ENCODE results near the gene MRPL39. TPM values are rescaled to one million over a fixed set of nuclear protein-coding genes. Genes with fewer than 3 reads are reported as not detected.

Gene MRPL39
- 10 to 100 TPM; 42.8 to 50.9 TPM for total RNA-seq

DNA sequence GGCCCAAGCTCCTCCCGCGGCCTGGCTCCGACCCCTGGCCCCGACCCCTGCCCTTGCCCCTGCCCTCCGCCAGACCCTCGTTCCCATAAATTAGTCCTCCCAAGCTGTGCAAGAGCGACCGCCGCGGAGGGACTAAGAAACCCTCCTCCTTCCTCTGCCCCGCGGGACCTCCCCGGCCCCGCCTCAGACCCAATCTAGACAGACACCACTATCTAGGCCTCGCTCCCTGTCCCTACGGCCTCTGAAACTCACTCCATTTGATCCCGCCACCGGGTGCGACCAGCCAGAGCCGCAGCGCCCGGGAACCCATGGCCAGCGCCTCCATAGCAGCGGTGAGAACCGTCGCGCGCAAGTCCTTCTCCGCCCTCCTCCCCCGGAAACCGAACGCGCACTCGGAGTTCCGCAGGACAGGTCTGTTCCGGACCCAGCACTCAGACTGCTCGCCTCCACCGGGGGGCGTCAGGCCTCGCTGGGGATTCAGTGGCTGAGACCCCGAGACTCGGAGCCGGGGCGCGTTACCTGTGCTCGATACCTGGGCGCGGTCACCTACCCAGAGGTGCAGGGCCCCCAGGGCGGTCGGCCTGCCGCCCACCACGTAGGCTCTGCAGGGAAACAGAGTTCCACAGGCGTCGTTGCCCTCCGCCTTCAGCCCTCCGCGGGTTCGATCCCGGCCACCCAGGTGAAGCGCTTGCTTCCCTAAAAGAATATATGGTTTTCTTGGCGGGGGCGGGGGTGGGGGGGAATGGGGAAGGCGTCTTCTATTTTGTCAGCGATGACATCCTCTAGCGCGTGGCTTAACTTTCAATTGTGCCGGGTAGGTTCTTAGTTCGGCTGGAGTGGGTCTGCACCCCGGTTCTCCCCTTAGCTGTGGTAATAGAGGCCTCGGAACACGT is at the start of gene MRPL39:
Gene MRPL39, minus strand, starts transcription at position 331 of the 893 bp plus-strand sequence. Its CDS starts 6 bp downstream, at position 325.
- H3K27me3 Mint-ChIP-seq (ENCODE audit: low read depth): no peaks in the 10 kb centered on the region
- DNase-seq (peak; percentile 90 to 94), ATAC-seq (replicated peaks in 1 of 2) (peak; percentile 94 to 95)
- H3K4me1 Mint-ChIP-seq (ENCODE audit: low read depth): peaks cover 40% of the 10 kb centered on the region
- peak within 1 kb of the TSS; percentile 92 to 95 for H3K4me3 Mint-ChIP-seq
- peak within 1 kb of the TSS; percentile 97 for H3K27ac Mint-ChIP-seq
- peaks cover 3 to 17% of the 10 kb centered on the region in 2 donors for H3K36me3 Mint-ChIP-seq (ENCODE audit: insufficient read depth in 2 of 2)
- H3K9me3 Mint-ChIP-seq: no peaks in the 10 kb centered on the region

DNA sequence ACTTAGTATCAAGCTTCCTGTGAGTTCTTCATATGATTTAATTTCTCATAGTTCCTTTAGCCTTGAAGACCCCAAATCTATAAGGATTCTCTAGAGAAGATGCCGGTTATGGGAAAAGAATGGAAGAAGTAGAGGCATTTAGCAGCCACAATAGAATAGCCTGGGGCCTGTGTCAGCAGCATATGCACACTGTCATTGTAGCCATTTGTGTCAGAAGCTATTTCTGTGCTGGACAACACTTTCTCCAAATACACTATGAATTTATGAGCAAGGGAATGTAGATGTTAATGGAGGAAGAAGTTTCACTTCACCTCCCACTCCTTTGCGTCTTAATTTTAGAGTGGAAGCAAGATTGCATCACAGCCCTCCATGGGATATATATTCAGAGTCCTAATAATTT is 49.1 kb upstream of the MRPL39 start:
- Mint-ChIP-seq H3K4me3 (no peak overlapping the region), H3K4me1 (ENCODE audit: low read depth) (peaks cover 4% of the 10 kb centered on the region), H3K36me3 (ENCODE audit: insufficient read depth in 2 of 2) (no peaks in the 10 kb centered on the region), H3K9me3 (peaks cover 2% of the 10 kb centered on the region in 2 donors), H3K27ac (no peak overlapping the region), H3K27me3 (ENCODE audit: low read depth) (no peaks in the 10 kb centered on the region)
- no peak for ATAC-seq (replicated peaks in 1 of 2)
- DNase-seq: no peak

DNA sequence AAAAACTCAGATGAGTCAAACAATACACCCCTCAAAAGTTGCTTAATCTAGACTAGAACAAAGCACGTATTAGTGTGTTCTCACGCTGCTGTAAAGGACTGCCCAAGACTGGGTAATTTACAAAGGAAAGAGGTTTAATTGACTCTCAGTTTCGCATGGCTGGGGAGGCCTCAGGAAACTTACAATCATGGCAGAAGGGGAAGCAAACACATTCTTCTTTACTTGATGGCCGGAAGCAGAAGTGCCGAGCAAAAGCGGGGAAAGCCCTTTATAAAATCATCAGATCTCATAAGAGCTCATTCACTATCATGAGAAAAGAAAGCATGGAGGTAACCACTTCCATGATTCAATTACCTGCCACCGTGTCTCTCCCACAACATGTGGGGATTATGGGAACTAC is 41.9 kb upstream of the MRPL39 start:
- no peaks in the 10 kb centered on the region for H3K4me1 Mint-ChIP-seq (ENCODE audit: low read depth)
- no peaks in the 10 kb centered on the region for H3K9me3 Mint-ChIP-seq
- ATAC-seq (replicated peaks in 1 of 2) (no peak), DNase-seq (no peak)
- H3K27me3 Mint-ChIP-seq (ENCODE audit: low read depth): peaks cover 6% of the 10 kb centered on the region
- H3K27ac Mint-ChIP-seq: no peak overlapping the region
- no peaks in the 10 kb centered on the region for H3K36me3 Mint-ChIP-seq (ENCODE audit: insufficient read depth in 2 of 2)
- H3K4me3 Mint-ChIP-seq: no peak overlapping the region

DNA sequence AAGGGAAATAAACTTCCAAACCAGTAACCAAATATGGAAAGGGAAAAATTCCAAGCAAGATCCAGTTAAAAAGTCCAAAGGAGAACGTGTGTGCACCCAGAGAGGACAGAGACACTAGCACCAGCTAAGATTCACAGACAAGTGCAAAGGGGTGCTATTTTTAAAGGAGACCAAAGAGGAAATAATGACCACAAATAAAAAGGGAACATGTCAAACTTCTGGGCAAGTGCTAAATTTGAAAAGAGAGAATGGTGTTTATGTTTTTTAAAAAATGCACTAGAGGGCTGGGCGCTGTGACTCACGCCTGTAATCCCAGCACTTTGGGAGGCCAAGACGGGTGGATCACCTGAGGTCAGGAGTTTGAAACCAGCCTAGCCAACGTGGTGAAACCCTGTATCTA is 40.4 kb upstream of the MRPL39 start:
- no peak for DNase-seq
- H3K9me3 Mint-ChIP-seq: no peaks in the 10 kb centered on the region

DNA sequence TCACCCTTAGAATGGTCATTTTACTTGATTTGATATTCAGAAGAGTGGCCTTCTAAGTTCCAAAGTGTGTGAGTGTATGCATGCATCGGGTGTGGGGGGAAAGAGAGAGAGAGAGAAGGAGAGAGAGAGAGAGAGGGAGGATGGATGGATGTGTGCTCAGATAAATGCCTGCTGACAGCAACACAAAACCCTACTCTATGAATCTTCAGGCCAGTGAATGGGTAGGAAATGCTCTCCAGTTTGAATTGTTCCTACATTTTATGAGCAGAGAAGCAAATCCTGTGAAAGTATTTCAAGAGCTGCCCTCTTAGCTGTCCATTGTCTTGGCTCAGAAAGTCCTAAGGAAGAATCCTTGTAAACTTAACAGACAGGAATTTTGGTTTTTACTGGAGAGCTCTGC is 39.2 kb upstream of the MRPL39 start:
- Mint-ChIP-seq H3K27ac (no peak overlapping the region), H3K4me1 (ENCODE audit: low read depth) (no peaks in the 10 kb centered on the region), H3K4me3 (no peak overlapping the region), H3K36me3 (ENCODE audit: insufficient read depth in 2 of 2) (no peaks in the 10 kb centered on the region), H3K9me3 (no peaks in the 10 kb centered on the region), H3K27me3 (ENCODE audit: low read depth) (peaks cover 6% of the 10 kb centered on the region)
- DNase-seq (no peak), ATAC-seq (replicated peaks in 1 of 2) (no peak)

More for the DNA sequence above, 40.4 kb upstream of the MRPL39 start:
- ATAC-seq (replicated peaks in 1 of 2): no peak
- H3K27me3 Mint-ChIP-seq (ENCODE audit: low read depth): peaks cover 6% of the 10 kb centered on the region
- H3K27ac Mint-ChIP-seq: no peak overlapping the region
- no peaks in the 10 kb centered on the region for H3K4me1 Mint-ChIP-seq (ENCODE audit: low read depth)
- no peaks in the 10 kb centered on the region for H3K36me3 Mint-ChIP-seq (ENCODE audit: insufficient read depth in 2 of 2)
- H3K4me3 Mint-ChIP-seq: no peak overlapping the region

DNA sequence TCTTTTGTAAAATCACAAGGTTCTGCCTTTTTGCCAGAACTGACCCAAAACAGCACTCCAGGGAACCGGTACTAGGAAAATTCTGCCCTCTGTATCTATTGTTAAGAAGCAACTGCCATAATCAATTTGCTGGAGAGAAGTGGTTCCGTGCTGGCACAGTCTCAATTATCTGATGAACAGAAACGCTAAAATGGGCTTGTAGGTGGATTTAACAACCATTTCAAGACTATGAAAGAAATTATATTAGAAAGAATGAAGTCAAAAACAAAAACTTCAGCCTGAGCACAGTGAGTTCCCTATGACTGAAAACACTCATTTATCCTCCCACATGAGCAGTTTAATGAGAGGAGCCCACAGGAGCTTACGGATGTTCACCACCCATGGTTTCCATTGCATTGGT is 36.2 kb upstream of the MRPL39 start:
- peaks cover 18% of the 10 kb centered on the region for H3K27me3 Mint-ChIP-seq (ENCODE audit: low read depth)
- DNase-seq (no peak), ATAC-seq (replicated peaks in 1 of 2) (no peak)
- no peak overlapping the region for H3K4me3 Mint-ChIP-seq
- H3K27ac Mint-ChIP-seq: no peak overlapping the region
- no peaks in the 10 kb centered on the region for H3K36me3 Mint-ChIP-seq (ENCODE audit: insufficient read depth in 2 of 2)
- no peaks in the 10 kb centered on the region for H3K9me3 Mint-ChIP-seq
- H3K4me1 Mint-ChIP-seq (ENCODE audit: low read depth): peaks cover 16% of the 10 kb centered on the region

DNA sequence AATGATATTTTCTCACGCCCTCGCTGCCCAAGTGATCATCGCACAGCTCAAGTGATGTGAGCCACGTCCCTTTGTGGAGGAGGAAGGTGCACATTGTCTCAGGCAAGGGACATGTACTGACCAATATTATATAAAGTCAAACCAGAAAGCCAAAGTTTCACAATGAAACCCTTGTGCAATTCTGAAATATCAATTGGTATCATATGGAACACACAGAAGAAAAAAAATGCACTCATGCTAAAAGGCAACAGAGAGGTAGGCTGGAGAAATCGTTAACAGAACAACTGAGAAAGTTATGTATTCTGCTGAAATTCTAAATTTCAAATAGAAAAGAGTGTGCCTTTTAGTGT is 33.6 kb upstream of the MRPL39 start:
- H3K36me3 Mint-ChIP-seq (ENCODE audit: insufficient read depth in 2 of 2): peaks cover 0 to 4% of the 10 kb centered on the region in 2 donors
- H3K27ac Mint-ChIP-seq: no peak overlapping the region

DNA sequence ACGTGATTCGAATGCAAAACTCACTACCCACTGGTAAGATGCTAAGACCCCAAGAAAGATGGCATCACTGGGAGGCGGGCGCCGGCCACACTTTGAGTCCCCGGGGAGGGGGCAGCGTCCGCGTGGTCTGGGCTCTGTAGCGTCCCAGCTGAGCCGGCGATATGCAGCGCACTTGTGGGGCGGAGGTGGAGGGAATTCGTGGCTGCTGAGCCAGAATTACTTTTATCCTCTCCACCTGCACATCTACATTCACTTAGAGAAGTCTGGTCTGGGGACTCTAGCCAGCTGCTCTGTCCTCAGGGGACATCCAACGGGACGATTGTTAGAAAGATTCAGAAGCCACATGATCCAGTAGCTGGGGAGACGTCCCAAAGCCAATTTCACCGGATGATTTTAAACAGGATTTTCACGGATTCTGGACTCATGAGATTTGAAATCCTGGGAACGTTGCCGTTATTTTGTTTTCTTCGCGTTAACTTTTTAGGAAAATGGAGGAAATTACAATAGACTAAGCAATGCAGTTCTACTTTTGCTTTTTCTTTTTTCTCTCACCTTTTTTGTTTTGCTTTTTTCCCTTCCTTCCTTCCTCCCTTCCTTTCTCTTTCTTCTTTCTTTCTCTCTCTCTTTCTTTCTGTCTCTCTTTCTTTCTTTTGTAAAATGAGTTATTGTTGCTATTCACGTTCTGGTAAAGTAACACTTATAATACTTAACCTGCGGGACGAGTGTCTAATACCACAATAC is 33.1 kb upstream of the MRPL39 start:
- Mint-ChIP-seq H3K36me3 (ENCODE audit: insufficient read depth in 2 of 2) (peaks cover 0 to 4% of the 10 kb centered on the region in 2 donors), H3K4me3 (peak overlapping the region; percentile 69 to 84), H3K27ac (peak overlapping the region; percentile 7), H3K9me3 (peaks cover 3 to 4% of the 10 kb centered on the region in 2 donors), H3K27me3 (ENCODE audit: low read depth) (peaks cover 45% of the 10 kb centered on the region), H3K4me1 (ENCODE audit: low read depth) (peaks cover 43% of the 10 kb centered on the region)
- DNase-seq (peak; percentile 18 to 24), ATAC-seq (replicated peaks in 1 of 2) (peak; percentile 36 to 45)

More for the DNA sequence above, 33.6 kb upstream of the MRPL39 start:
- peaks cover 40% of the 10 kb centered on the region for H3K27me3 Mint-ChIP-seq (ENCODE audit: low read depth)
- no peak for ATAC-seq (replicated peaks in 1 of 2)
- H3K4me3 Mint-ChIP-seq: peak overlapping the region; percentile 69 to 84
- H3K9me3 Mint-ChIP-seq: peaks cover 2 to 3% of the 10 kb centered on the region in 2 donors
- peaks cover 40% of the 10 kb centered on the region for H3K4me1 Mint-ChIP-seq (ENCODE audit: low read depth)
- no peak for DNase-seq

DNA sequence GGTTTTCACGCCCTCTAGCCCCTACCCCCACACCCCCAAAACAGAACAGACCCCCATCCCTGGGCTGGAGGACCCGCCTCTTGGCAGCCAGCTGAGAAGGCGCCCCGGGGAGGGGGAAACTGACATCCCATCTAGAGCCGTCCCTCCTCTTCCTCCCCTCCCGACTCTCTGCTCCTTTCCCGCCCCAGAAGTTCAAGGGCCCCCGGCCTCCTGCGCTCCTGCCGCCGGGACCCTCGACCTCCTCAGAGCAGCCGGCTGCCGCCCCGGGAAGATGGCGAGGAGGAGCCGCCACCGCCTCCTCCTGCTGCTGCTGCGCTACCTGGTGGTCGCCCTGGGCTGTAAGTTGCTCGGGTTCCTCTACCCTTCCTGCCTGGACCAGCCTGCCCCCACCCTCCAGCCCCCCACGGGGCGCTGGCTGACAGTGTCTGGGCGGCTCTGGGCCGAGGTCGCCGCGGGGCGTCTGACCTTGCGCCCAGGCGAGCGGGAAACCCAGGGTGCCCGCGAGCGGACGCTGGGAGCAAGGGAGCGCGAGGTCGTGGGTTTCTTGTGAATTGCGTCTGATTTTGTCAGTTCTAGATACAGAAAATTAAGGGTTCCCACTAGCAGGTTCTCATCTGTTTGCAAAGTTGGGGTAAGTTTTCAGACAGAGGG is 32.4 kb upstream of the MRPL39 start:
- H3K27me3 Mint-ChIP-seq (ENCODE audit: low read depth): peaks cover 52% of the 10 kb centered on the region
- peaks cover 3 to 4% of the 10 kb centered on the region in 2 donors for H3K9me3 Mint-ChIP-seq
- peak; percentile 66 to 71 for DNase-seq
- peaks cover 49% of the 10 kb centered on the region for H3K4me1 Mint-ChIP-seq (ENCODE audit: low read depth)
- peak; percentile 87 for ATAC-seq (replicated peaks in 1 of 2)
- peaks cover 0 to 4% of the 10 kb centered on the region in 2 donors for H3K36me3 Mint-ChIP-seq (ENCODE audit: insufficient read depth in 2 of 2)
- H3K4me3 Mint-ChIP-seq: peak overlapping the region; percentile 69 to 84
- H3K27ac Mint-ChIP-seq: no peak overlapping the region

DNA sequence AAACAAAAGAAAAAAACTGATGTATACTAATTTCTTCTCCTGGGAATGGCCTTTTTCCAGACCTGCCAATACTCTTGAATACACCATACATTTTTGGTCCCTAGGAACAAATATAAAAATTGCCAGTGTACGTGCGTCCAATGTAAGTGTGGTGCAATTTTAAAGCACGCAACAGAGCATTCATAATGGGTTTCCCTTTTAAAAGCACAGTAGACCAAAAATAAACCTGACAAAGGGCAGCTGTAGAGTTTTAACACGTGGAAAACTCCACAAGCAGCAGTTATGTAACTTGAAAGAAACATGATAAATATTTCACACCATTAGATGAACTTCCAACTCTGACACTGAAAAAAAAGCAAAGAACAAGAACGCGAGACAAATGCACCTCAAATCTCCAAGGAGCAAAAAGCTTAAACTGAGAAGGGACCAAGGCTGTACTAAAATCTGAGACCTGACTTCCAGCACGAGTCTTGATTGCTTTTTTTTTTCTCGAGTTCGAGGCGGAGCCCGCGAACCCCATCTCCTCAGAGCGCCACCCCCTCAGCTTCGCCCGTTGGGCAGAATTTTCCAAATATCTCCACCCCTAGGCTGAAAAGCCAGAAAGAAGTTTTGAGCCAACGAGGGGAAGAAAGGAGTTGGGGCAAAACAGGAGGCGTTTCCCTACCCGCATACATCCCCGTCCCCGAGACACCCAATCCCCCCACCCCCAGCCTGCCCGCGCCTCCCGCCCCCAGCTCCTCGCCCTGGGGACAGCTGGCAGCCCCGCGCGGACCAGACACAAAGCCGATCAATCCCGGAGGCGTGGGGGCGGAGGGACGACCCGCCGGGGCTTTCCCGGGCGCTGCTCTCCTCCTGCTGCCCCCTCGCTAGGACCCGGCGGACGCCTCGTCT is 31.6 kb upstream of the MRPL39 start, which contains the start of gene JAM2:
Gene JAM2, plus strand, starts transcription at position 599 of the 891 bp plus-strand sequence. CDS start 564 bp downstream, outside the sequence.
- DNase-seq: peak; percentile 59 to 62
- Mint-ChIP-seq H3K27ac (peak within 1 kb of the TSS; percentile 7), H3K4me3 (peak within 1 kb of the TSS; percentile 69 to 84), H3K4me1 (ENCODE audit: low read depth) (peaks cover 50% of the 10 kb centered on the region), H3K27me3 (ENCODE audit: low read depth) (peaks cover 56% of the 10 kb centered on the region), H3K36me3 (ENCODE audit: insufficient read depth in 2 of 2) (peaks cover 0 to 4% of the 10 kb centered on the region in 2 donors), H3K9me3 (peaks cover 3 to 4% of the 10 kb centered on the region in 2 donors)
- ATAC-seq (replicated peaks in 1 of 2): peak; percentile 71 to 78

DNA sequence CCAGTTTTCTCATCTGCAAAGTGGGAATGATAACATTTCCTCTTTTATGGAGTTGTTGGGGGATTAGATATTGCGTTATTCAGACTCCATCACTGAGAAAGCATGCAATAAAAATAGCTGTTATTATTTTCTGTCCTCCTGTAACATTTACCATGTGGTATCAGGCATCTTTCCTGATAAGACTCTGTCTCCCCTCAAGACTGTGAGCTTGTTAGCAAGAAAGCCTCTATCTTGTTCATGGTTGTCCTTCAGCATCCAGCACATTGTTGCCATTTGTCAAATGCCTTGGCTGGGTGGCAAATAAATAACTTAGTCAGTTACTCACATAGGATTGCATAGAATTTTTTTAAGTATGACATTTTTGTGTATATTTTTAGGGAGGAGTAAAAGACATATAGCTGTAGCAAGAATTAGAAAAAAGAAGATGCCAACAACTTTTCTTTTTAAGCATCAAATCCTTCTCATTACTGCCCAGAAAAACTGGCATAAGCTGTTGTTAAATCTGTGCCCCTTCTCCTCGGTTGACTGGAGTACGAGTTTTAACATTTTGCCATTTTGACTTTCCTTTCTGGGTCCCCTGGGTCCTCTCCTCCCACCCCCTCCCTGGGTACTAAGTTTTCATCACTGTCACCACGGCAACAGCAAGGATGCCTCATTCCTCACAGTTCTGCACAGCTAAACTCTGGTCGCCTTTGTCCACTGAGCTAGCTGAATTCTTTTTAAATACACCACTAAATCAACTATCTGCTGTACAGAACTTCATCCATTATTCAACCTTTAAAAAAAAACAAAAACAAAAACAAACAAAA is 30.8 kb upstream of the MRPL39 start:
- H3K27ac Mint-ChIP-seq: peak overlapping the region; percentile 7
- DNase-seq (no peak), ATAC-seq (replicated peaks in 1 of 2) (no peak)
- H3K4me1 Mint-ChIP-seq (ENCODE audit: low read depth): peaks cover 50% of the 10 kb centered on the region
- H3K27me3 Mint-ChIP-seq (ENCODE audit: low read depth): peaks cover 56% of the 10 kb centered on the region
- H3K4me3 Mint-ChIP-seq: peak overlapping the region; percentile 69 to 84
- peaks cover 3 to 4% of the 10 kb centered on the region in 2 donors for H3K9me3 Mint-ChIP-seq
- H3K36me3 Mint-ChIP-seq (ENCODE audit: insufficient read depth in 2 of 2): peaks cover 0 to 4% of the 10 kb centered on the region in 2 donors

All from activated T-cell treated with anti-CD3 and anti-CD28 coated beads, Interleukin-2, amount 50 U/mL, for 72 hours (primary cell).